Adipocyte (in vitro differentiated cells): Measurements from ENCODE around the gene KLHL3.

ENCODE experiments used
- DNase-seq: peaks from one replicate; pipeline ENCODE4 v3.0.0-alpha.2; 2015; ENCODE audit warnings: low read depth
- H3K27me3 ChIP-seq: replicated peaks from 2 replicates; pipeline ENCODE4 v1.7.0; 2013; ENCODE audit warnings: mild to moderate bottlenecking, low read length, moderate library complexity; ENCODE audit not compliant: control insufficient read depth, insufficient read depth
- H3K36me3 ChIP-seq: 2 replicates; pipeline ENCODE4 v1.7.0; 2013; ENCODE audit warnings: low read length, mild to moderate bottlenecking, moderate library complexity; ENCODE audit not compliant: control insufficient read depth, insufficient read depth, severe bottlenecking
- H3K4me1 ChIP-seq: 2 replicates; pipeline ENCODE4 v1.7.0; 2013; ENCODE audit warnings: mild to moderate bottlenecking, low read length, moderate library complexity; ENCODE audit not compliant: control insufficient read depth, insufficient read depth
- H3K4me3 ChIP-seq: 2 replicates; pipeline ENCODE4 v1.7.0; 2013; ENCODE audit warnings: mild to moderate bottlenecking, low read length, moderate library complexity
- H3K9ac ChIP-seq: 2 replicates; pipeline ENCODE4 v1.7.0; 2013; ENCODE audit warnings: mild to moderate bottlenecking, low read length, moderate library complexity
- H3K9me3 ChIP-seq: 2 replicates; pipeline ENCODE4 v1.7.0; 2013; ENCODE audit warnings: mild to moderate bottlenecking, low read length, moderate library complexity; ENCODE audit not compliant: control insufficient read depth

Gene KLHL3

DNA sequence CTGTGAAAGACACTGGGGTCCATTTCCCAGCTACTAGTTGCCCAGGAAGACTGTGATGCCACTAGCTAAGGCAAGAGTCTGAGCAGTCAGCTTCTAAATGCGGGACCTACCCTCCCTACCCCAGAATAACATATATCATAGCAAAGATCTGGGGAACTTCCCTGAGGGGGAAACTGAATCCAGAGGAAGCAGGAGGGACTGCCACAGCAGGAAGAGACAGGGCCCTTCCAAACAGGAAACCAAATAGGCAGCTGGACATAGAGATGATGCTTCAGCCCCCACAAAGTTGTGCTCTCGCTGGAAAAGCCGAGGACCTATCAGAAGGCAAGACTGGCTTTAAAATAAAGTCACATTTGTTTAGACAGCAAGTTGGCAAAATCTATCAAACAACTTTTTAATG lies 51.1 kb downstream of the KLHL3 start:
- H3K27me3 ChIP-seq = no peaks in the 10 kb centered on the region
- no peaks in the 10 kb centered on the region for H3K36me3 ChIP-seq
- no peak overlapping the region for H3K4me3 ChIP-seq
- DNase-seq = no peak
- H3K9me3 ChIP-seq = no peaks in the 10 kb centered on the region
- H3K4me1 ChIP-seq = no peaks in the 10 kb centered on the region
- H3K9ac ChIP-seq = no peak overlapping the region

GRCh38 chr5:137681191-137681590 lies 54.7 kb downstream of the KLHL3 start:
- H3K4me3 ChIP-seq = no peak overlapping the region
- H3K27me3 ChIP-seq = no peaks in the 10 kb centered on the region
- H3K4me1 ChIP-seq = no peaks in the 10 kb centered on the region
- H3K36me3 ChIP-seq = no peaks in the 10 kb centered on the region
- H3K9ac ChIP-seq = no peak overlapping the region
- H3K9me3 ChIP-seq = no peaks in the 10 kb centered on the region
- no peak for DNase-seq

GRCh38 chr5:137679910-137680309 lies 56.0 kb downstream of the KLHL3 start:
- Histone ChIP-seq H3K4me3 (no peak overlapping the region), H3K27me3 (no peaks in the 10 kb centered on the region), H3K4me1 (no peaks in the 10 kb centered on the region), H3K36me3 (no peaks in the 10 kb centered on the region), H3K9ac (no peak overlapping the region), H3K9me3 (no peaks in the 10 kb centered on the region)
- DNase-seq = no peak

DNA sequence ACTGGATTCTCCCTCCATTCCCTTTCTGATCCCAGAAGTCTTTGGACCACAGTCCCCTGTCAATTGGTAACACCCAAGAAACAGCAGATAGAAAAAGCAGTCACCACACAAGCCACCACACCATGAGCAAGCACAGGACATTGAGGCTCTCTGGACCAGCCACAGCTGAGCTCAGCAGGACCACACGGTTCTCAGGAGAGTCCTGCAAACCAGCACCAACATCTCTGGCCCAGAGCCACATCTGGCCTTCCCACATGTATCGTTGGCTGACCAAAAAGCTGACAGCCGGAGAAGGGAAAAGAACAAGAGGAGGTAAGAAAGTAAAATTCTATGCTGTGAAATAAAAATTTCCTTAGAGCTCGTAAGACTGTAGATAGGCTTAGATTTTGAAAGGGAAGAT lies 56.7 kb downstream of the KLHL3 start:
- no peaks in the 10 kb centered on the region for H3K36me3 ChIP-seq
- H3K4me3 ChIP-seq = no peak overlapping the region
- no peaks in the 10 kb centered on the region for H3K27me3 ChIP-seq
- no peaks in the 10 kb centered on the region for H3K9me3 ChIP-seq
- H3K4me1 ChIP-seq = no peaks in the 10 kb centered on the region
- no peak overlapping the region for H3K9ac ChIP-seq
- no peak for DNase-seq

DNA sequence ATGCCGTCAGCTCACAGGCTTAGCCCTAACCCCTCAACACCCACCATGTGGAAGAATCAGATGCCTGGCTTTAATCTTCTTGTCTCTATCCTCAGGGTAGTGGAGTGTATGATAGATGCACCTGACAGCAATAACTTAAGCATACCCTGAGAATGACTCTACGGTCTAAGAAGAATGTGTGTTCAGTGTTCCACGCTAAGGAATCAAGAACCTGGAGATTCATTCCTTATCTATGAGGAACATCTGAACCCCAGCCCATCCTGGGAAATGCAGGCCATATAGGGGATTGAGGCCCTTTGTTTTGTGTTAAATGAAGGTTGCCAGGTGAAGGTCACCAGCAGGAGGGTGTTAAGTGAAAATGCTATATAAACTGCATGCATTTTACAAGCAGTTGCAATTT lies 63.0 kb downstream of the KLHL3 start:
- H3K4me3 ChIP-seq = no peak overlapping the region
- no peak for DNase-seq

DNA sequence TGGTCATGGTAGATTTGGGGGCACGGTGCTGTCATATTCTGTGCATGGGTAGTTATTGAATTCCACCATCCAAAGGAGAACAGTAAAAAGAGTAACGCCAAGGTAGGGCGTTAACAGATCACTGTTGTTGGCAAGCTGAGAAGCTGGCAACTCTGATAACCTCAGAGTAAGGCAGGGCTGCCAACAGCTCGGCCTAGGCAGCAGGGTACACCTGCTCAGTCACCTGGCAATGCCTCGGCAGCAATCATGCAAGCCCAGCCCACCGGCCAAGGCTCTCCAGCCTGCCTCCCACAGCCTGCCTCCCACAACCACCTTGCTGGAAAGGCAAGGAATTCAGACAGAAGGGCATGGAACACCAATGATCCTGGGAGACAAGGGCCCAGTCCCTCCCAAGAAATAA lies 63.9 kb downstream of the KLHL3 start:
- Histone ChIP-seq H3K4me1 (peaks cover under 1% of the 10 kb centered on the region), H3K9ac (no peak overlapping the region), H3K27me3 (no peaks in the 10 kb centered on the region), H3K4me3 (no peak overlapping the region), H3K9me3 (no peaks in the 10 kb centered on the region), H3K36me3 (no peaks in the 10 kb centered on the region)
- DNase-seq = no peak

More for the DNA sequence above, 63.0 kb downstream of the KLHL3 start:
- Histone ChIP-seq H3K9me3 (no peaks in the 10 kb centered on the region), H3K27me3 (no peaks in the 10 kb centered on the region), H3K9ac (no peak overlapping the region), H3K36me3 (no peaks in the 10 kb centered on the region), H3K4me1 (no peaks in the 10 kb centered on the region)

DNA sequence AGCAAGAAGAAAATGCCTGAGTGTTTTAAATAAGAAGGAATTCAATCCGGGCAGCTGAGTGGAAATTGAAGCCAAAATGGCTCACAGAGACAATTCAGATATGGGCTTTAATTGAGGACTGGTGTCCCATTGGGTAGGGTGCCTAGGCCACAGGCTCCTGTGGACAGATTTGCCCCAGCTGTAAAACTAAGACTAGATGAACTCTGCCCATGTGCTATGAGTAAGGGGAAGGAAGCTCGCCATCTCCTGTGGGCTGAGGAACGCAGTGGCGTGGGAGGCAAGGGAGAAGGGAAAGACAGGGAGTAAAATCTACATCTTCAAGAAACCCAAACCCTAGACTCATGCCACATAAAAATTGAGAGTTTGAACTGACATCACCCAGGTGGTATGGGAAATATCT lies 66.1 kb downstream of the KLHL3 start:
- Histone ChIP-seq H3K9ac (no peak overlapping the region), H3K27me3 (no peaks in the 10 kb centered on the region), H3K36me3 (no peaks in the 10 kb centered on the region), H3K9me3 (no peaks in the 10 kb centered on the region), H3K4me1 (peaks cover 16% of the 10 kb centered on the region), H3K4me3 (no peak overlapping the region)
- no peak for DNase-seq

GRCh38 chr5:137668637-137669036 lies 67.3 kb downstream of the KLHL3 start:
- peaks cover 16% of the 10 kb centered on the region for H3K4me1 ChIP-seq
- H3K36me3 ChIP-seq = no peaks in the 10 kb centered on the region
- no peak overlapping the region for H3K4me3 ChIP-seq
- no peaks in the 10 kb centered on the region for H3K9me3 ChIP-seq
- H3K9ac ChIP-seq = no peak overlapping the region
- no peak for DNase-seq
- H3K27me3 ChIP-seq = no peaks in the 10 kb centered on the region

GRCh38 chr5:137667341-137667740 lies 68.5 kb downstream of the KLHL3 start:
- no peaks in the 10 kb centered on the region for H3K36me3 ChIP-seq
- DNase-seq = no peak
- no peaks in the 10 kb centered on the region for H3K27me3 ChIP-seq
- H3K9me3 ChIP-seq = no peaks in the 10 kb centered on the region
- H3K9ac ChIP-seq = no peak overlapping the region
- H3K4me1 ChIP-seq = peaks cover 16% of the 10 kb centered on the region
- no peak overlapping the region for H3K4me3 ChIP-seq

DNA sequence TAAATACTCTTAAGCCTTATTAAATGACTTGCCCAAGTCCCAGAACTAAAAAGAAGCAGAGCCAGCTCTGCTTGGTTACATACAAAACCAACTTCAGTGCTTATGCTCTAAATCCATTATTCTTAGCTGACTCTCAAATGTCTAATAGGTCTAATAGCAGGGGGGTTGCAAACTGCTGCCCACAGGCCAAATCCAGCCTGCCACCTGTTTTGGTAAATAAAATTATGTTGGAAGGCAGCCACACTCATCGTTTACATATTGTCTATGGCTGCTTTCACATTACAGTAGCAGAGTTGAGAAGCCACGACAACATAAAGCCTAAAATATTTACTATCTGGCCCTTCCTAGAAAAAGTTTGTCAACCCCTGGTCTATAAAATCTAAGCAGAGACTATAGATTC lies 69.0 kb downstream of the KLHL3 start:
- no peaks in the 10 kb centered on the region for H3K36me3 ChIP-seq
- no peaks in the 10 kb centered on the region for H3K9me3 ChIP-seq
- H3K4me1 ChIP-seq = peaks cover 16% of the 10 kb centered on the region
- no peak for DNase-seq
- no peak overlapping the region for H3K4me3 ChIP-seq
- H3K27me3 ChIP-seq = no peaks in the 10 kb centered on the region
- no peak overlapping the region for H3K9ac ChIP-seq

DNA sequence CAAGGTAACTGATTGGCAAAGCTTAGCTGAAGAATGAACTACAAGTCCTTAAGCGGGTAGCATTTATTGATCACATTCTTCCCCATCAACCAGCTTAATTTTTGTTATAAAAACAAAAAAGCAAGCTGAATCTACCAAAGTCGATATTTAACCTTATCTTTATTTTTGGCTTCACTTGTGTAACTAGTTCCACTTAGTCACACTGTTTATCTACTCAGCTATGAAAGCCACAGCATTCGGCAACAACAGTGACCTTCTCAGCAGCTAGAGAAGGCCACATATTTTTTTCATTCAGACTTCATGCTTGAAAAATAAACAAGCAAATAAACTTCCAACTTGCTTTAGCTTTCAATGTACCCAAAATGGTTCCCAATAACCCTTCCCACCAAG lies 69.4 kb downstream of the KLHL3 start:
- Histone ChIP-seq H3K9me3 (no peaks in the 10 kb centered on the region), H3K4me3 (no peak overlapping the region), H3K27me3 (no peaks in the 10 kb centered on the region), H3K9ac (no peak overlapping the region), H3K36me3 (no peaks in the 10 kb centered on the region), H3K4me1 (peaks cover 16% of the 10 kb centered on the region)
- DNase-seq = peak; percentile 58

DNA sequence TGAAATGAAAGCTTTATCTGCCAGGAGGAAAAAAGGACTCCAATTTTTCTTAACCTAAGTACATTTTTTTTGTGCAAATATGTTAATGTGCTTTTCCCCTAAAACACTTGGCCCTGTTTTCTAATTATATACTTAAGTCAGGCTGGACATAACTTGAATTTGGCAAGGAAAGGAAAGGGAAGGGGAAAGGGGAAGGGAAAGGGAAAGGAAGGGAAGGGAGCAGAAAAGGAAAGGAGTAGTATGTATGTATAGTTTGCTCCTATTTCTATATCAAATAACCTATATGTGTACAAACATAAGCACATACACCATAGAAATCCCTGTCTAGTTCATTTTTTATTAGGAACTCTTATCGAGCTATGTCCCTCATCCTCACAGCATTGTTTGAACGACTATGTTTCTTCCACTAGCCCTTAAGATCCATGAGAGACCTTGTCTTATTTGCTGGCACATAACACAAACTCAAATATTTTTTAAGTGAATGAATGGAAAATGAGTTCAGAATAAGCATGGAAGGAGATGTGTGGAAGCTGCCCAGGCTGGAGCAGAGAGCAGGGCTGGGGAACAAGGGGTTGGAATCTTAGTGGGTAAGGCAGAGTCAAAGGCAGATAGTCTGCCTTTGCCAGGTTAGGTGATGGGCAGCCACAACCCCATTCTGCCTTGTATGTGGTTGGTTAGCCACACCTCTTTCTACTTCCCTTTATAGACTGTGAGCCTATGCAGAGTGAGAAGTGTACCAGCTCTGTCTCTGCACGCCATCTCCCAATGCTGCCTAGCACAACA lies 70.0 kb downstream of the KLHL3 start:
- H3K36me3 ChIP-seq = no peaks in the 10 kb centered on the region
- no peaks in the 10 kb centered on the region for H3K27me3 ChIP-seq
- H3K4me1 ChIP-seq = peaks cover 16% of the 10 kb centered on the region
- no peak overlapping the region for H3K4me3 ChIP-seq
- DNase-seq = no peak
- no peak overlapping the region for H3K9ac ChIP-seq
- no peaks in the 10 kb centered on the region for H3K9me3 ChIP-seq
